HG02884 (cell line): ENCODE measurements around the gene LEMD1.

Experiments used
- ATAC-seq: cut with Tn5 transposase; IDR thresholded peaks from one replicate; pipeline ENCODE4 v1.9.1; 2021; ENCODE audit warnings: mild to moderate bottlenecking, moderate library complexity; ENCODE audit not compliant: unreplicated experiment

LEMD1 gene, protein sequence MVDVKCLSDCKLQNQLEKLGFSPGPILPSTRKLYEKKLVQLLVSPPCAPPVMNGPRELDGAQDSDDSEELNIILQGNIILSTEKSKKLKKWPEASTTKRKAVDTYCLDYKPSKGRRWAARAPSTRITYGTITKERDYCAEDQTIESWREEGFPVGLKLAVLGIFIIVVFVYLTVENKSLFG

GRCh38 chr1:205421798-205422197 is at the start of gene LEMD1:
Gene LEMD1 (minus strand): TSS chr1:205422056. CDS start chr1:205420536, 1,520 bp downstream.
- no peak for ATAC-seq

- no peak for ATAC-seq
Measured at GRCh38 chr1:205470131-205470530, 48.3 kb upstream of the LEMD1 start.

- ATAC-seq: no peak
Measured at GRCh38 chr1:205466595-205467220, 44.9 kb upstream of the LEMD1 start.

DNA sequence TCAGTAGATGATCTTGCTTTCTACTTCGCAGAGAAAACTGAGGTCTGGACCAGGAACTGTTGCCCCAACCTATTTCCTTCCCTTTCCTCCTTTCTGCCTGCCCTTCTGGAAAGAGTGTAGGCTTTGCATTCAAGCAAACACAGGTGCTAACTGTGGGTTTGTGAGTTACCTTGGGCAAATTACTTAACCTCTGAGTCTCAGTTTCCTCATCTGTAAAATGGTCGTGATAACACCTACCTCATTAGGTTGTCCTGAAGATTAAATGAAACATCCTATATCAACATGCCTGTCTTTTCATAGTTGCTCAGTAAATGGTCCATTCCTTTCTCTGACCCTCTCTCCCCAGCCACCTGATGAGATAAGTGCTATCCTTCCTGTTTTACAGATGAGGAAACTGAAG is 43.5 kb upstream of the LEMD1 start:
- no peak for ATAC-seq

GRCh38 chr1:205458777-205459566 is 37.1 kb upstream of the LEMD1 start:
- ATAC-seq: no peak

DNA sequence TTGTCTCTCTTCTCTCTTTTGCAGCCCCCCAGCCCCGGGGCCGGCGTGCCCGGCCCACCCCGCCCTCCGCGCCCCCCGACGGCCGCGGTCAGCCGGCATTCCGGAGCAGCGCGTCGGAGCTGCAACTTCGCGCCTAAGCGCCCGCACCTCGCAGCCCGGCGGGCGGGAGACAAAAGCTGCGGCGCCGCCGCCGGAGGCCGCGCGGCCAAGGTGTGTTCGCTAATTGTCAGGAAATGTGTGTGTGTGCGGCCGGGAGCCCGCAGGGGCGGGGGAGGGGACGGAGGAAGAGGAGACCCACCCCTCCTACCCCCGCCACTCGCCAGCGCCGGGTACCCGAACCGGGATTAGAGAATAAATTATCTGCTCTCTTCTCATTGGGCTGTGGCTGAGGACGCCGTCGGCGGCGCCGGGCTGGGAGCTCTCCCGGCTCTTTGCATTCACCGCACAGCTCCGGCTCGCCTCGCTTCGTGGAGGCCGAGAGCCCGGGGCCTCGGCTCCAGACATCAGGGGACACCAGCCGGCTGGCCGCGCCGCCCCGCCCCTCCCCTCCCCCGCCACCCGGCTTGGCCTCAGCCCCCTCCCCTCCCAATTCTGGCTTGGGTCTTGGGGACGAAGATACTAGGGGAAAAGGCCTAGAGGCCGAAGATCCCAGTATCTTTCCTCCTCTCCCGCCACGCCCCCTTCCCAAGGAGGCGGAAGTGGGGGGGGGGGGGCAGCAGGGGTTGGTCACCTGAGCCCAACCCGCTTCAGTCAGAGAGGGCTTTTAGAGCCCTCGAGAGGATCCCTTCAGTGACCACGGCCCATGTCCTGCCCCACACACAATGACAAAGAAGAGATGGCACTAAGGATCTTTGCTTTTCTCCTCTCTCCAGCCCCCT is 35.3 kb upstream of the LEMD1 start:
- ATAC-seq: no peak

GRCh38 chr1:205456383-205456867 is 34.6 kb upstream of the LEMD1 start:
- ATAC-seq: no peak

GRCh38 chr1:205455581-205456382 is 33.9 kb upstream of the LEMD1 start, which contains the start of gene BLACAT1:
Gene BLACAT1 (minus strand): TSS chr1:205456045.
- no peak for ATAC-seq

- ATAC-seq: no peak
Measured at GRCh38 chr1:205454903-205455335, 33.1 kb upstream of the LEMD1 start.

DNA sequence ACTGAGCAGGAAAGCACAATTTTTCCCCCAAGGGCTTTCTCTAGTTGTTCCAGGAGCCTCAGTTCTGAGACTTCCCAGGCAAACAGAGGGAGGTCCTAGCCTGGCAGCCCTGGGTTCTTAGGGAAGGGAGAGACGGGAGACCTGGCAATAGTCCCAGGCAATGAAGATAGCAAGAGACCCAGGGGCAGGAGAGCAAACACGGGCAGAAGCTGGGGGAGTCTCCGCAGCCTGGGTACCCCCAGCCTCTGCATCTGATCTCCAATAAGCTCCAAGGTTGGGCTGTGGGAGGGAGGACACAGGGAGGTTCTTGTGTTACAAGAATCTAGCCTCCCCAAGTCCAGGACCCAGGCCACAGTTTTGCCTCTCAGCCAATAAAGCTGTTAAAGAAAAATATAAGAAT is 31.6 kb upstream of the LEMD1 start:
- no peak for ATAC-seq

DNA sequence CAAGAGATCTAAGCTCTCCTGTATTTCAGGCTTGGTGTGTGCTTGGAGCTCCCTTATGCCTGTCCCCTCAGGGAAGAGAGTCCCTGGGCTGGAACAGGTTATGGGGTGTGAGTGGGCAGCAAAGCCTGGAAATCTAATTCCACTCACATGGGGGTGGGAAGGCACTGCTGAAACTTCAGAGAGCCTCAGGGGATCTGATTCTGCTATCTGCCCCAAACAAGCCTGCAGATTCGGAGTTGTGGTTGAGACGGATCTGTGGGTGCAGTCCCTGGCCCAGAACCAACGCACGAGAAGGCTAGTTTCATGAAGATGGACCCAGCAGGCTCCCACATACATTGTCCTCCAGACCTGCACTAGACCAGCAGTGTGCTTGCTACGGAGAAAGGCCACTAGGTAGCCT is 31.1 kb upstream of the LEMD1 start:
- no peak for ATAC-seq

DNA sequence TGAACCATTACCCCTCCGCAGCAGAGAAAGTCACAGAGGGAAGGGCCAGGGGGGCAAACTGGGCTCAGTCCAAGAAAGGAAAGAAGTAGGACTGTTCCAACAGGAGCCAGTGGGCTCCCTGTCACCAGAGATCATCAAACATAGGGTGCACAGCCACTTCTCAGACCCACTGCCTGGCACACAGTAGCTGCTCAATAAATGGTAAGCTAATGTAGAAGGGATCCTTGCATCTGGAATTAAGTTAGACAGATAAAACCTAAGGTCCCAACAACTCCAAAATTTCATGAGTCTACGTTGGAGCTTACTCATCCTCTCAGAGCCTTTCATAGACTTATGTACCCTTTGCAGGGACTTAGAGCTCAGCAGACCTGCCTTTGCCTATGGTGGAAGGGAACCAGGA is 30.5 kb upstream of the LEMD1 start:
- ATAC-seq: no peak

GRCh38 chr1:205451759-205452164 is 29.9 kb upstream of the LEMD1 start:
- ATAC-seq: no peak

DNA sequence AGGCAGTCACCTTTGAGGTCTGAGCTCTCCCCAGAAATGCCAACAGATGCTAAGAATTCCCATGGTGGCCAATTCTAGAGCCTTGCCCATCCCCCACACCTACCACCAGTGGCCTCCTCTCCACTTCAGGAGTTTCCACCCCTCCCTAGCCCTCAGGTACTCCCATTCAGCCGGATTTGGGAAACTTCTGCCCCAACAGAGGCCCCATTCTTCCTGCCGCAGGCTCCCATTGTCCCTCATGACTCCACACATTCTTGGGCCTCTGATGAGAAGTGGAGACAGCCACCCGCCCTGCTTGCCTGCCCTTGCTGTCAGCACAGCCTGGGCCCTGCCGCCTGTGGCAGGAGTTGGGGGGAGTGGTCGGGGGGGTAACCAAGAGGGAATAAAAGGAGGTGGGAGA is 29.3 kb upstream of the LEMD1 start:
- no peak for ATAC-seq

DNA sequence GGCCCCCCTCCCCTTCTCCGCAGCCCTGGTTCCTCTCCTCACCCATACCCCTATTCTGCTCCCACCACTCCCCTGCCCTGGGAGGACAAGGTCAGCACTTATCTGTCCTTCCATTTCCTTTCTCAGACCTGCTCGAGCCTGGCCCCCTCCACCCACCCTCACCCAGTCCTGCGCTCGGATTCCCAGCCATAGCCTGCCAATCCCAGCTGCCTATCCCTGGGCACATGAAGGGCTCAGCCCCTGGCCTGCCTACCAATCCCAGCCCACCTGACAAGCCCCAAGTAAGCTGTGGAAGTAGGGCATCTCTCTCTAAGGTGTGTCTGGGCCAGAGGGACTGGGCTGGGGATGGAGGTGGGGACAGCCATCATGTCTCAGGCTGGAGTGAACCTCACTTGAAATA is 28.6 kb upstream of the LEMD1 start:
- ATAC-seq: no peak

DNA sequence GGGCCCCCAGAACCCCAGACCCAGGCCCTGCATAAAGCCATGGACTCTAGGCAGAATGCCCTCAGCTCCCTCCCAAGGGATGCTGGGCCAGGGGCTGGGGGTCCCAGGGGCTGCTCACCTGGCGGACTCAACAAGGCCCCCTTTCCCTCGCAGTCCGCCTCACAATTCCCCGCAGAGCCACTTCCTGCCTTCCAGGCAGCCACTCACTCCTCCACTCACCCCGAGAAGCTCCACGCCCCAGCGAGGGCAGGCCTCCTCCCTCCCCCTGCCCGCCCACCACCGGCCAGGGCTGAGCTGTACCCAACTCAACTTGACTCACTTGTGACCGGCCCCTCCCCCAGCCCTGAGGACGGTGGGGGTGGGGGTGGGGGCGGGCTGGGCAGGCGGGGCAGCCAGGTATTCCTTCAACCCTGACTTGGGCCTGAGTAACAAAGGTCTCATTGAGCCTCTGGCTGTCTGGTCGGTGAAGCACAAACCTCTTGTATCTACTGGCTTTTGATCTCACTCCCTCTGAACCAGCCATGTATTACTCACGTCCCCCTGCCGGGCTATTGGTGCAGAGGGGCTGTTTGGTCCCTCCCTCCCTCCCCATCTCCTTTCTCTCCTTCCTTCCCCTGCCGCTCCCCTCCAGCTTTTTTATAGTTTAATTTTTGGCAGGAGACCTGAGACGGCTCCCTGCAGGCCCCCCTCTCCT is 28.0 kb upstream of the LEMD1 start:
- ATAC-seq: no peak

DNA sequence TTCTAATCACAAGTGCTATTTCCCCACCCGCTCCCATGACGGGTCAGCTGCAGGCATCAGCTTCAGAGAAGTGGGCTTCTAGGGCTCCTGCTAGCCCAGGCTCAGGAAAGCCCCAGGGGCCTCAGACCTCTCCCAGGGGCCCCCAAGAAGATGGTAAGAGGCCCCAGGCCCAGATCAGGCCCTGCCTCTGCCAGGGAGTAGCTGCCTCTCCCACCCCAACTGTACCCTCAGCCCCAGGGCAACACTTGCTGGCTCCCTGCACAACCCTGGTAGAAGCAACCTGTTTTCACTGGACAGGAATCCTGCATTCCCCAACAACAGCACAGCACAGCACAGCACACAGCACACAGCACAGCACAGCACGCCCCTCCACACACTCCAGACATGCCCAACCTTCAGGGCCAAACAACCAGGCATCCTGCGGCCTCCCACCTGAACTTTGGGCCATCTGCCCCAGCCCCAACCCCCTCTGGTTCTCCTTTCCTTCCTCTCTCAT is 27.4 kb upstream of the LEMD1 start:
- ATAC-seq: no peak

DNA sequence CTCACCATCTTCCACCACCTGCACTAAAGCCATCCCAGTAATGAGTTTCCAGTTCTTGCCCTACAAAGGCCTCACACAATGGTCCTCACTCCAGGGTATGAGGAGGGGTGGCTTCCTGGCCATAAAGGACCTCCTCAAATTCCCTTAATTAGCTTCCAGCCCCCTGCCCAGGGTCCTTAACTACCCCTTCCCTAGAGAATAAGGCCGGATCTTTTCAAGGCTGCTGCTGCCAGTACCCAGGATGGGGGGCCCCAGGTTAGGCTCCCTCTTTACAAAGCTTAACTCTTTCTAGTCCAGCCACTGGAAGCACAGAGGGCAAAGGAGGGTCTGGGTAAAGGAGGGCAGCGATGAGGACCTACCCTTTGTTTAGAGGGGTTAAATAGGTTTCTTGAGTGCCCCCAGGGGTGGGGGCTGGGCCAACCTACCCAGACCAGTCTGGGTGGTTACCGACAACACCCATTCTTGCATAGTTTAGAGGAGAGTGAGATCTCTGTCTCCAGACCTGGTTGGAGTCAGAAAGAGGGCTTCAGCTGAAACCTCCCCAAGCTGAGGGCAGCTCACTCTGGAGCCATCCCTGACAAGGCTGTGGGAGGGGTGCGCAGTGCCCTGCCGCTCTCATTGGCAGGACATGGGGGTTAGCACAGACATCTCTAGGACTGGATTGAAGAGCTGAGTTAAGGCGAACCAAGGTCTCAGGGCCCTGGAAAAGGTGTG is 26.8 kb upstream of the LEMD1 start:
- no peak for ATAC-seq
